ENCODE results near the gene ST3GAL3.

DNA sequence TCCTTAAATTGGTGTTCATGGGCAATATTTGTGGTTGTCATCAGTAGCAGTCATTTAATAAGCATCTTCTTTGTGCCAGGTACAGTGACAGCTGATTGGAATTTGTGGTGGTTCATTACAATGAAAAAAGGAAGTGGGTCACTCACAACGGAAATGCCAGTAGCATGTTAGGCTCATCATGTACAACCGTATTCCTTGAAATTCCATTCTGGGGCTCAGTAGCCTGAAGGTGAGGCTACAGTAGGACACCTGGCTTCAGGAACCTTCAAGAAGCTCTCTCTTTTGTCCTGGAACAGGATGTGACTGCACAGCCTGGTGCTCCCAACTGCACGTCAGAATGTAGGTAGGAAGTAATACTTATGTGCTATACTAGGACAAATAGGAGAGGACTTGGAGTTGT, 93.9 kb downstream of the ST3GAL3 start:
- TF ChIP-seq, protein P1, sequence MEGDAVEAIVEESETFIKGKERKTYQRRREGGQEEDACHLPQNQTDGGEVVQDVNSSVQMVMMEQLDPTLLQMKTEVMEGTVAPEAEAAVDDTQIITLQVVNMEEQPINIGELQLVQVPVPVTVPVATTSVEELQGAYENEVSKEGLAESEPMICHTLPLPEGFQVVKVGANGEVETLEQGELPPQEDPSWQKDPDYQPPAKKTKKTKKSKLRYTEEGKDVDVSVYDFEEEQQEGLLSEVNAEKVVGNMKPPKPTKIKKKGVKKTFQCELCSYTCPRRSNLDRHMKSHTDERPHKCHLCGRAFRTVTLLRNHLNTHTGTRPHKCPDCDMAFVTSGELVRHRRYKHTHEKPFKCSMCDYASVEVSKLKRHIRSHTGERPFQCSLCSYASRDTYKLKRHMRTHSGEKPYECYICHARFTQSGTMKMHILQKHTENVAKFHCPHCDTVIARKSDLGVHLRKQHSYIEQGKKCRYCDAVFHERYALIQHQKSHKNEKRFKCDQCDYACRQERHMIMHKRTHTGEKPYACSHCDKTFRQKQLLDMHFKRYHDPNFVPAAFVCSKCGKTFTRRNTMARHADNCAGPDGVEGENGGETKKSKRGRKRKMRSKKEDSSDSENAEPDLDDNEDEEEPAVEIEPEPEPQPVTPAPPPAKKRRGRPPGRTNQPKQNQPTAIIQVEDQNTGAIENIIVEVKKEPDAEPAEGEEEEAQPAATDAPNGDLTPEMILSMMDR (IDR thresholded peaks at IDR 0.05): no peak
- TF ChIP-seq, protein P2, sequence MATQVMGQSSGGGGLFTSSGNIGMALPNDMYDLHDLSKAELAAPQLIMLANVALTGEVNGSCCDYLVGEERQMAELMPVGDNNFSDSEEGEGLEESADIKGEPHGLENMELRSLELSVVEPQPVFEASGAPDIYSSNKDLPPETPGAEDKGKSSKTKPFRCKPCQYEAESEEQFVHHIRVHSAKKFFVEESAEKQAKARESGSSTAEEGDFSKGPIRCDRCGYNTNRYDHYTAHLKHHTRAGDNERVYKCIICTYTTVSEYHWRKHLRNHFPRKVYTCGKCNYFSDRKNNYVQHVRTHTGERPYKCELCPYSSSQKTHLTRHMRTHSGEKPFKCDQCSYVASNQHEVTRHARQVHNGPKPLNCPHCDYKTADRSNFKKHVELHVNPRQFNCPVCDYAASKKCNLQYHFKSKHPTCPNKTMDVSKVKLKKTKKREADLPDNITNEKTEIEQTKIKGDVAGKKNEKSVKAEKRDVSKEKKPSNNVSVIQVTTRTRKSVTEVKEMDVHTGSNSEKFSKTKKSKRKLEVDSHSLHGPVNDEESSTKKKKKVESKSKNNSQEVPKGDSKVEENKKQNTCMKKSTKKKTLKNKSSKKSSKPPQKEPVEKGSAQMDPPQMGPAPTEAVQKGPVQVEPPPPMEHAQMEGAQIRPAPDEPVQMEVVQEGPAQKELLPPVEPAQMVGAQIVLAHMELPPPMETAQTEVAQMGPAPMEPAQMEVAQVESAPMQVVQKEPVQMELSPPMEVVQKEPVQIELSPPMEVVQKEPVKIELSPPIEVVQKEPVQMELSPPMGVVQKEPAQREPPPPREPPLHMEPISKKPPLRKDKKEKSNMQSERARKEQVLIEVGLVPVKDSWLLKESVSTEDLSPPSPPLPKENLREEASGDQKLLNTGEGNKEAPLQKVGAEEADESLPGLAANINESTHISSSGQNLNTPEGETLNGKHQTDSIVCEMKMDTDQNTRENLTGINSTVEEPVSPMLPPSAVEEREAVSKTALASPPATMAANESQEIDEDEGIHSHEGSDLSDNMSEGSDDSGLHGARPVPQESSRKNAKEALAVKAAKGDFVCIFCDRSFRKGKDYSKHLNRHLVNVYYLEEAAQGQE (IDR thresholded peaks at IDR 0.05; ENCODE audit: insufficient read depth in 1 of 2, low read depth in 2 of 2, low read length in 1 of 2): no peak
